GM15510 (cell line): ENCODE data around the gene AR.

ENCODE experiments used
- POLR2A ChIP-seq: IDR thresholded peaks from 3 replicates; pipeline ENCODE4 v1.6.1; 2011; ENCODE audit warnings: borderline replicate concordance; ENCODE audit not compliant: insufficient read length; ENCODE audit errors: extremely low read depth

Gene AR

DNA sequence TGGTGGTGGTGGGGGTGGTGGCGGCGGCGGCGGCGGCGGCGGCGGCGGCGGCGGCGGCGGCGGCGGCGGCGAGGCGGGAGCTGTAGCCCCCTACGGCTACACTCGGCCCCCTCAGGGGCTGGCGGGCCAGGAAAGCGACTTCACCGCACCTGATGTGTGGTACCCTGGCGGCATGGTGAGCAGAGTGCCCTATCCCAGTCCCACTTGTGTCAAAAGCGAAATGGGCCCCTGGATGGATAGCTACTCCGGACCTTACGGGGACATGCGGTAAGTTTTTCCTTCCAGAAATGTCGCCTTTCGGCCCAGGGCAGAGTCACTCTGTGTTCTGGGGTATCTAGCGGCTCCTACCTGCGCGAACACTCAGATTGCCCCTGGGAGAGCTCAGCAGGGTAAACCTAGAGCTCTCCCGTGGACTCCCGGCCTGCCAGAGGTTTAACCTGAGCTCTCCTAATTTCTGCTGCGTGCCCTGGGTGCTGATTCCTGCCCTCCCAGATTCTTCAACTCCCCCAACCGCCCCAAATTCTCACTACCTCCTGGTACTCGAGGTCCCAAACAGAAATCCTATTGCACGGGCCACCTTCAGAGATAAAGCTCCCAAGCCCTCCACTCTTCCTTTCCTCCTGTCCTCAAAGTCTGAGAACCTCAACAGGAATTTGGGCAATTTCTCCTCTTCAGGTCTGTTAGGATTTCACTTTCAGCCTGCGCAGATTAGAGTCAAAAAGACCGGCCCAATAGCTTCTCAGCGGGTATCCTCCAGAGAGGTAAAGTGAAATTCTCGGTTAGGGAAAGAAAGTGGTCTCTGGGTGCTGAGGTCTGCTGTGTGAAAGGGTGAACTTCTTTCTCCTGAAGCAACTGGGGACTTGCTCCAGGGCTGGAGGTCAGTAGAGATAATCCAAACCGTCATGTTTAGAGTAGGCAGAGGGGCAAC, 2.9 kb downstream of the AR start:
- TF ChIP-seq POLR2A: no peak

DNA sequence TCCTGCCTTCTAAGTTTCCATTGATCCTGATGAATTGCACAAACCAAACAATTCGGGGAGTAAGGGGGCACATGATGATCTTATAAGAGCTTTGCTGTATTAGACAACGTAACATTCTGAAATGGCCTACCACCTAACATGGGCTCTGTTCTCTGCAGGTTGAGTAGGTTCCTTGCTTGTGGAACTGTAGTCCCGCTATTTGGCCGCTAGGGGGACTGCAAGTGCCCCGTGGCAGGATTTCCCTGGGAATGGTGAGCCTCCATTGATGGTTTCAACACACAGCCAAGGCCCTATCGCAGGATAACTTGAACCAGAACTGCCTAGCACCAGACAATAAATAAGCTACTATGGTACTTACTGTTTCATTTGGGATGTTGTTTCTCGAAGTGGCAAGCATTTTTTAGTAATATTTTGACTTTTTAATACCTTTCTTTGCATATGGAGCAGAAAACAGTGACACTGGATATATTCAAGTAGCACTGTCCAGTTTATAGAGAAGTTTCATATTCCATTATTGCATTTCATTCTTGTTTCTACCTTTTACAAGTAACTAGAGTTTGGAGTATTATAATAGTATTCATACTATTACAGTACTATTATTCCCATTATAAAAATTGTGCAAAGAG, 11.9 kb downstream of the AR start:
- TF ChIP-seq POLR2A: no peak

DNA sequence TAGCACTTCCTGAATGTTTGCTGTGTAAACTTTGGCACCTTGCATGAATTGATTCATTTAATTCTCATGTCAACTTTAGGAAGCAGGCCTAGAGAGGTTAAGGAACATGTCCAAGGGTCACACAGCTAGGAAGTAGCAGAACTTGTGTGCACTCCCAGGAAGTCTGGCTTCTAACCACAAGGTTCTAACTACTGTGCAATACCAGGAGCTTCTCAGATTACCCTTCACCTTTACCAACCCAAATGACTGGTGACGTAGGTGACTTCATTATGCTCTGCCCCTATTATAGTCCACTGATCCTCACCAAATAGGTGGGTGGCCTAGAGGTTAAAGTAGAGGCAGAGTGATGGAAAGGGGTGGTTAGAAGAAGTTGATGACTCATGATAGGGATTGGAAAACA, 14.4 kb downstream of the AR start:
- no peak for TF ChIP-seq POLR2A

DNA sequence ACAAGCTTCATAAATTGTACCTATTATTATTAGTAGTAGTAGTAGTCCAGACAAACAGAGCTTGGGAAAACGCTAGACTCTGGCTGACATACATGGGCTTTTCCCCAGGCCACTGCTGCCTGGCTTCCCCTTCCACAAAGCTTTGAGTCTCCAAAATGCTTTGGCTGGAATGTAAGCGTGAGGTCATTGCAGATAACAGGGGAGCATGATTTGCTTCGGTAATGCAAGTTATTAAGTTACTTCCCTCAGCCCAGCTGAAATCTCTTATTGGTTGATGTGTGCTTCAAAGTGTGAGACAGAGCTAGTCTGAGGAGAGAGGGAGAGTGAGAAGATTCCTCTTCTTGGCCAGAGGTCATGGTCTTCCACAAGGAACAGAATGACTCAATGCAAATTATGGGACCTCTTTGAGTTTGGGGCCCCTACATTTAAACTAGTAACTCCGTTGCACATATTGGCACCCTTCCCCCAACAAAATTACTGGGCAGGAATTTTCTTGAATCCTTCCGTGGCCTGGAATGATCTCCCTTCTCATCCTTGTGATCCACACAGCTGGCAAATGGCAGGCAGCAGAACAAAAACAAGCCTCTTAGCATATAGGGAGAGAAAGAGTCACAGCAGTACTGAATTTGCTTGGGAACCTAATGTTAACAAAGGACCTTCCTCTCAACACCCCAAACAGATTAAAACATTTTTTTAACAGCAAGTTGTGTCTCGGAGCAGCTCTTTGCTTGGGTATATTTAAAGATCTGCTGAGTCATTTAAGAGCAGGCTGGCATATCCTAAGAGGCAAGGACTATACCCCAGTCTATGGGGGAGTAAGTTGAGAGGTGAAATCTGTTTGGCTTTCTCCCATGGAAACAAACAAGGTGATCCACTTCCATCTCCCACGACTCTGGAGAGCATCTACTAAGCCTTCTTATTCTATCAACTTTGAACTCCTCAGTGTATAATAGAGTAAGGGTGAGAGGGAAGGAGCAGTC, 19.9 kb downstream of the AR start:
- no peak for TF ChIP-seq POLR2A

DNA sequence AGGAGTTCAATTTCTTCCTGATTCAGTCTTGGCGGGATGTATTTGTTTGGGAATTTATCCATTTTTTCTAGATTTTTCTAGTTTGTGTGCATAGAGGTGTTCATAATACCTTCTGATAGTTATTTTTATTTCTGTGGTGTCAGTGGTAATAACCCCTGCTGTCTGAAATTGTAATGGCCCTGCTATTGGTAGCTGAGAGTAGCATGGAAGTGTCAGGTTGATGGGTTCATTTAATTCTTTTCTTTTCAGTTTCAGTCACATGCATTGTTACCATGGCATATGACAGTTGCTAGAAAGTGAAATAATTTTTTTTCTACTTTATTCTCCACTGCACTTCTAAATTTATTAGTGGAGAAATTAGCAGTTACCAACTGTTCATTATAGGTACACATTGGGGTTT, 20.7 kb downstream of the AR start:
- TF ChIP-seq POLR2A: no peak

DNA sequence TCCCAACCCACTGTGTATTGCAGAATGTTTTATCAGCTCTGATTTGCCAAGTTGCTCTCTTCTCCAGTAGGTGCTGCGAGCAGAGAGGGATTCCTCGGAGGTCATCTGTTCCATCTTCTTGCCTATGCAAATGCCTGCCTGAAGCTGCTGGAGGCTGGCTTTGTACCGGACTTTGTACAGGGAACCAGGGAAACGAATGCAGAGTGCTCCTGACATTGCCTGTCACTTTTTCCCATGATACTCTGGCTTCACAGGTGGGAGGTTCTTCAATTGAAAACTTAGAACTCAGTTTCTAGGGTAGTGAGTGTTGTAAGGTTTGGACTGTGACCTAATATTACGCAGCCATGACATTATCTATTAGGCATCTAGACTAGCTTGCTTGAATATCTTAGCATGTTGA, 24.9 kb downstream of the AR start:
- TF ChIP-seq POLR2A: no peak

DNA sequence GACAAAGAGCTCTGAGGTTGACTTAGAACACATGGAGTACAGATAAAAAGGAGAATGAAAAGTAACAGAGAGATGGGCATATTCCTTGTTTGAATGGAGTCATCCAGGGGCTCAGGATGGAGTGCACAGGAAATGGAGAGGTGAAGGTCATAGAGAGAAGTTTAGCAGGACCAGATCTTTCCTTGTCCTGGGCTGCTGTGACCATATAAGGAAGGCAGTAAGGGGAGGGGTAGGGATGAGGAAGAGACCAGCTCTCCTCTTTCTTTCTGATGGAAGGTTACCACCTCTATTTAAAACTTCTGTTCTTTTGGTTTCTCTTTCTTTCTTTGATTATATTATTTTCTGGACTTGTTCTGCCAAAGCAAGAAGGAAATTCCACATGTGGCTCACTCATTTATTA, 27.0 kb downstream of the AR start:
- TF ChIP-seq POLR2A: no peak

DNA sequence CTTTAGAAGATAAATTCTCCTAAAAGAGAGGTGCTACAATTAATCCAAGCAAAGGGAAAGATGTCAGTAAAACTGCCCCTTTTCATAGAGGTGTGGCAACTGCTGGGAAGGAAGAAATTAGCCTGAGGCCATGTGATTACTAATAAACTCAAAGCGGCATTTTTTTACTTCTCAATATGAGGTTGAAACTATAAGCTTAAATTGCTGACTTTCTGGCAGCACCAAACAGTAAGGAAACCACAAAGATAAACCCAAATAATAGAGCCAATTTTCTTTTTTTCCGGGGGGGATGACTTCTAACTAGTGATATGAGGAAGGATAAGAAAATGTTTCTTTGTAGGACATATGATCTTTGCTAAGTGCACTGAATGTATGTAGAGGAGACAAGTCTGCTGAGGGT, 30.9 kb downstream of the AR start:
- no peak for TF ChIP-seq POLR2A

DNA sequence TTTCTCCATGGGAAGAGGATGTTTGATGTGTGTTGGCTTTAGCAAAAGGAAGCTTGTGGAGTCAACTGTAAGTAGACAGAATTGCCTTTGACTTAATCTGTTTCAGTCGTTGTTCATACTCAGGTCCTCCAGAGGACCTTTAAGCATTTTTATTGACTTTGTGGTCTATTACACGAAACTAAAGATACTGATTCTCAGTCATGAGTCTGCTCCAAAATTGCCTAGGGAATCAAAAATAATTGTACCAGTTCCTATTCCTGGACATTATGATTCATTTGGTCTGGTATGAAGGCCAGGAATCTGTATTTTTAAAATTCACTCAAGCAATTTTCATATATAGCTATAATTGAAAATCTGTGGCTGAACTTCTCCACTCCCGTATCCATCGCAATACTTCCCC, 38.6 kb downstream of the AR start:
- no peak for TF ChIP-seq POLR2A

DNA sequence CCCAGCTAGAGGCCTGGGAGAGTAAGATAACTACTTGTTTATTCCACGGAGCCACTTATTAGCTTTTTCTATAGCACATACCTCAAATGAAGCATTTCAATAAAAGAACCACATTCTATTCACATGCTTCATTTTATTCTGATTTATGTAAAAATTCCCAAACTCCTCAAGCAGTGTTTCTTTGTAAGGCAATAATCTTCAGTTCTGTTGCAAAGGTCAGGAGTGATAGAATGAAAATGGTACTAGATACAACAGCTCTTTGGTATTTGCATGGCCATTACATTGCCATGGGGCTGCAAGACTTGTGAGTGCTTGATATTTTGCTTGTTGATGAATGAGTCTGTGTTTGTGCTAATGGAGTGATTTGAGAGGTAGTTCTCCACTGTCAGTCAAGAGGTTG, 39.4 kb downstream of the AR start:
- no peak for TF ChIP-seq POLR2A

DNA sequence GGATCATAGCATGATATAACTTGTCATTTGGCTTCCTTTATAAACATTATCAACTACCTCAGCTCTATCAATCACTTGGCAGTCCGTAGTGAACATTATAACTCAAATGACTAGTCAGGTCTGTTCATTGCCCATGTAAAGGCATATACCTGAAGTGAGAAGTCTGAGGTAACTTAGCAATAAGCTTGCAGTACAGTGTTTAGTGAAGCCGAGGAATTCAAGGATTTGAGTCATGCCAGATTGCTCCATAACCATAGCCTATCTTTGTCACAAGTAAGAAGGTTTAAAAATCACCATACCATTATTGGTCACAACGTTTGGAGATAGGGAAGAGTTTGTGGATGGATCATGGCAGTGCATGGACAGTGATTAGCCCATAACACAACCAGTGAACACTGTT, 41.6 kb downstream of the AR start:
- TF ChIP-seq POLR2A: no peak

DNA sequence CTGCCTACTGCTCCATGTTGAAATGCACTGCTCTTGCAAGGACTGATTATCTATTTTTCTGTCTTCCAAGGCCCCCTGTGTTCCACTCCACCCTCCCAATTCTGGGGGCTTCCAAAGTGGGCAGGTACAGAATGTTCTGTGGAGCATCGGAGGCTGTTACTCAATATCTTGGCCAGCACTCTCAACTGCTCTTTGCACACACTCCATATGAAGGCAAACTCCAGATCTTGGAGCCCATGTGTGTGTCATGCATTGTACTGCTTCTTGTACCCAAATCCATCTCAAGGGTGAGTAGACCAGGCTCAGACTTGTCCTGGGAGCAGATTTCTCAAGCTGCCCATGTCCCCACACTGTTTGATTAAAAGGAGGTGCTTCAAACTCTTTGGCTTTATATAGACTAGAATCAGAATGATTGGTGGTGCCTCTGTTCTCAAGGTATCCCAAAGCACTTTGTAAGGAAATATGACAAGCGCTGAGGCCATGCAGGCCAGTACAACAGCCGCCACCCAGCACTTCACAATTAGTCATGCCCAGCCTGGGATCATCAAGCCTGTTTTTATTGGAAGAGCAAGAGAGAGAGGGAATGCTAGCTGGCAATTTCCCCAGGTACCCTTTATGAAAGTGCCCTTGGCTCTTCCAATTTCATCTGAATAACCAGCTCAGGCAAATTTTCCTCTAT, 44.3 kb downstream of the AR start:
- no peak for TF ChIP-seq POLR2A

DNA sequence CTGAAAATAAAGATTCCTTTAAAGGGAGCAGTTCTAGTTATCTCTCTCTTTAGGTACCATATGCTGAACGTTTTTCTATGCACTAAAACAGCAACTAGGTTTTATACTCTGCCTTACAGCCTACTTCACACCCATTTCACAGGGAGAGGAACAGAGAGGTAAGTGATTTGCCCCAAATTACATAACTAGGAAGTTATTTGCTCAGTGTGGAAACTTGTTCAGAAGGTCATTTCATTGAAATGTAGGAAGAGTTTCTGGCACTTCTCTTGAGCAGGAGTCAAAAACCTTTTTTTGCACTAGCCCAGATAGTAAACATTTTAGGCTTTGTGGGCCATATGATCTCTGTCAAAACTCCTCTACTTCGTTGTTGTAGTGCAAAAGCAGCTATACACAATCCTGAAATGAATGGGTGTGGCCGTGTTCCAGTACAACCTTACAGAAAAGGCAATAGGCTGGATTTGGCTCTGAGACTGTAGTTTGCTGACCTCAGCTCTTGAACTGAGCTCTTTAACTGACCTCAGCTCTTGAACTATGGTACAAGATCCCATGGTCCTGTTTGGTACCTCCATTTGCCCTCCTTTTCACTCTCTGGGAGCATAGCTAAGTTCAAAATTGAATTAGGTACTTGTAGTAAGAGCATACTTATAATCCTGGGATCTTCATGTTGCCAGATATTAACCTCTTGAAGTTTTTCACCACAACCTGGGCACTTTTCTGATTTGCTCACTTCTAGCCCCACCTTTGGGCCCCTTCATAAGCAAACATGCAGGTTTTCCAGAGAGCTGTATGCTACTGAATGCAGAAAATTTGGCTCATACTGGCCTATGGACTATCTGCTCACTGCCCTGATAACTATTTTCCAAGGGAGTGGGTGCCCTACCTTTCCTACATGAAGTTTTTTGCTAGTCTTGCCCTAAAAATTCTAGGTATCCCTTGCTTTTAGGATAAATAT, 53.3 kb downstream of the AR start:
- TF ChIP-seq POLR2A: no peak
